Right atrium auricular region (tissue), 2 donors: Measurements from ENCODE around the gene MICAL3. TPM values are rescaled to one million over a fixed set of nuclear protein-coding genes. Genes with fewer than 3 reads are reported as not detected.

Source experiments
- DNase-seq: peaks from one replicate; pipeline ENCODE4 v3.0.0-alpha.2; 2019; ENCODE audit warnings: low spot score
- H3K27ac ChIP-seq, 2 donors: fragments of 200-600 bp; sonication (generic); 1 replicate in 1 of 2; 2 replicates in 1 of 2; pipeline ENCODE4 v1.5.1; 2016 to 2019
- H3K27me3 ChIP-seq, 2 donors: fragments of 200-600 bp; sonication (generic); one replicate each; pipeline versions ENCODE4 v1.5.1 to v1.6.0; 2017 to 2019
- H3K36me3 ChIP-seq: fragments of 200-600 bp; sonication (generic); one replicate; pipeline ENCODE4 v1.5.1; 2016
- H3K4me1 ChIP-seq, 2 donors: fragments of 200-600 bp; sonication (generic); one replicate each; pipeline versions ENCODE4 v1.5.1 to v1.6.0; 2017 to 2019
- H3K4me3 ChIP-seq, 2 donors: fragments of 200-600 bp; sonication (generic); 1 replicate in 1 of 2; 2 replicates in 1 of 2; pipeline ENCODE4 v1.5.1; 2017 to 2019; ENCODE audit warnings: mild to moderate bottlenecking in 1 of 2, moderate library complexity in 1 of 2
- H3K9me3 ChIP-seq, 2 donors: fragments of 200-600 bp; sonication (generic); one replicate each; pipeline ENCODE4 v1.5.1; 2019
- total RNA-seq, 2 donors: library from RNA; depleted of rRNA; stranded (reverse); fragments of >200 nt; gene quantifications; one replicate each; pipeline ENCODE4 v1.1.0, GENCODE V29; 2016
- TF ChIP-seq, protein P1 (sequence below), 2 donors: fragments of 200-600 bp; sonication (generic); IDR thresholded peaks; one replicate each; pipeline ENCODE4 v1.5.1; 2019; ENCODE audit warnings: antibody characterized with exemption in 2 of 2

The MICAL3 gene
- total RNA-seq, 2 donors from 2014 or later = 42.5 to 45.1 TPM

DNA sequence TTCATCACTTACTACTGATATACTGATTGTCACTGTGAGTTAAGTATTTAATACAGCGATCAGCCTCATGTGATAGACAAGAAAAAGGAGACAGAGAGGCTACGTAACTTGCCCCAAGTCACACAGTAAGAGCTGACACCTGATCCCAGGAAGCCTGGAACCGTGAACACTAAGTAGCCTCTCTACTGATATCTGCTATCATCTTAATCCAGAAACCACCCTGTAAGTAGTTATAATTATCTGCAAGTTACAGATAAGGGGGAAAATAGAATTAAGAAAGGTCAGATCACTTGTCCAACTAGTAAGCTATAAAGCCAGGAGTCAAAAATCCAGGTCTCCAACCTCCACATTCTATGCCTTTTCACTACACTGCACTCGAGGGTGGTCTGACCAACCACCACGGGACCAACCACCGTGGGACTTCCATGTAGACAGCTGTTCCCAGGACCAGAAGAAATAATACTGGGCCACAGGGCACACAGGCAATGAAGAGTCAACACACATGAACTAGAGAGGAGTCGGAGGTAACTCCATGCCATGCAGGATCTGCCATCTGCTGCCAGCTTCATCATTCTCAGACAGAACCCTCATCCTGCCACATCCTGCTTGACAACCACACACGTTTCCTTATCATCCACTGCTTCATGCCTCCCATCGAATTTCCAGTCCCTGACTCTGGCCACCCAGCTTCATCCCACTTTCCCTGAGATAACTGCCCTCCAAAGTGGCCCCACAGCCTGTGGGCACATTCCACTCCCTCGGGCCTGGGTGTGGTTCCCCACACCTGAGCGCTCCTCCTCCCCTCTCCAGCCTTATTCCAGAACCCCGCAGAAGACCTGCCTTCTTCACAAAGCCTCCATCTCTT lies 58.6 kb downstream of the MICAL3 start:
- TF ChIP-seq, protein P1, sequence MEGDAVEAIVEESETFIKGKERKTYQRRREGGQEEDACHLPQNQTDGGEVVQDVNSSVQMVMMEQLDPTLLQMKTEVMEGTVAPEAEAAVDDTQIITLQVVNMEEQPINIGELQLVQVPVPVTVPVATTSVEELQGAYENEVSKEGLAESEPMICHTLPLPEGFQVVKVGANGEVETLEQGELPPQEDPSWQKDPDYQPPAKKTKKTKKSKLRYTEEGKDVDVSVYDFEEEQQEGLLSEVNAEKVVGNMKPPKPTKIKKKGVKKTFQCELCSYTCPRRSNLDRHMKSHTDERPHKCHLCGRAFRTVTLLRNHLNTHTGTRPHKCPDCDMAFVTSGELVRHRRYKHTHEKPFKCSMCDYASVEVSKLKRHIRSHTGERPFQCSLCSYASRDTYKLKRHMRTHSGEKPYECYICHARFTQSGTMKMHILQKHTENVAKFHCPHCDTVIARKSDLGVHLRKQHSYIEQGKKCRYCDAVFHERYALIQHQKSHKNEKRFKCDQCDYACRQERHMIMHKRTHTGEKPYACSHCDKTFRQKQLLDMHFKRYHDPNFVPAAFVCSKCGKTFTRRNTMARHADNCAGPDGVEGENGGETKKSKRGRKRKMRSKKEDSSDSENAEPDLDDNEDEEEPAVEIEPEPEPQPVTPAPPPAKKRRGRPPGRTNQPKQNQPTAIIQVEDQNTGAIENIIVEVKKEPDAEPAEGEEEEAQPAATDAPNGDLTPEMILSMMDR (IDR thresholded peaks at IDR 0.05) = no peak
- no peak overlapping the region for H3K4me3 ChIP-seq
- H3K27me3 ChIP-seq = no peaks in the 10 kb centered on the region
- DNase-seq = no peak
- H3K36me3 ChIP-seq = no peaks in the 10 kb centered on the region
- no peak overlapping the region for H3K27ac ChIP-seq
- peaks cover 0 to 49% of the 10 kb centered on the region in 2 donors for H3K4me1 ChIP-seq
- H3K9me3 ChIP-seq = no peaks in the 10 kb centered on the region

- Histone ChIP-seq H3K4me3 (no peak overlapping the region), H3K4me1 (peaks cover 0 to 45% of the 10 kb centered on the region in 2 donors), H3K9me3 (no peaks in the 10 kb centered on the region), H3K36me3 (no peaks in the 10 kb centered on the region), H3K27ac (peak overlapping the region; percentile 14 to 60), H3K27me3 (no peaks in the 10 kb centered on the region)
- no peak for DNase-seq
- TF ChIP-seq, protein P1 (IDR thresholded peaks at IDR 0.05) = no peak
These were observed 59.7 kb downstream of the MICAL3 start for GRCh38 chr22:17964643-17965042.

DNA sequence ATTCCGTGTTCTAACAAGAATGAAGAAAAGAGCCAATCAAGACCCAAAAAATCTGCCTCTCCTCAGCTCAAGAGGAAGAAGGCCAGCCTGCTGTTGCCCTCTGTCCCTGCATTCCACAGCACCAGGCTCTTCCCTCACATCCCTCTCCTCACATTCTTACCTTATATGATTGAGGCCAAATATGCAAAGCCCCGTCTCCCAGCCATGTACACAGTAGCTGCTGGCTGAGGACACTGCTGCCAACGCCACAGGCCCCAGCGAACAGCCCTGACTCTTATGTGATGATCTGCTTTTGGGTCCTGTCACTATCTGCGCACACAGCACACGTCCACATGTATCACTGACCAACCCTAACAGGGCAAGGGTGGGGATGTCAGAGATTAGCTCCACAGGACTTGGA lies 60.2 kb downstream of the MICAL3 start:
- H3K27ac ChIP-seq = peak overlapping the region; percentile 14 to 60
- H3K4me3 ChIP-seq = no peak overlapping the region
- no peaks in the 10 kb centered on the region for H3K36me3 ChIP-seq
- TF ChIP-seq, protein P1 (IDR thresholded peaks at IDR 0.05) = no peak
- DNase-seq = no peak
- no peaks in the 10 kb centered on the region for H3K27me3 ChIP-seq
- H3K4me1 ChIP-seq = peaks cover 0 to 40% of the 10 kb centered on the region in 2 donors
- no peaks in the 10 kb centered on the region for H3K9me3 ChIP-seq

DNA sequence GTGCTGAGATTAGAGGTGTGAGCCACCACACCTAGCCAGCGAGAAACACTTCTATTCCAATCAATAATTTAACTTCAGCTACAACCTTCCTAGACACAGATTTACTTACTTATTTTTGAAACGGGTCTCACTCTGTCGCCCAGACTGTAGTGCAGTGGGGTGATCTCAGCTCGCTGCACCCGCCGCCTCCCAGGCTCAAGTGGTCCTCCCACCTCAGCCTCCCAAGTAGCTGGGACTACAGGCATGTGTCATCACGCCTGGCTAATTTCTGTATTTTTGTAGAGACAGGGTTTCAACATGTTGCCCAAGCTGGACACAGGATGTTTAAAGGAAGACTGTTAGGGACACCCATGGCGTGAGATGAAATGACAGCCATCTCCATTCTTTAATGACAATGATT lies 61.3 kb downstream of the MICAL3 start:
- H3K27ac ChIP-seq = peak overlapping the region in 1 of 2 donors; percentile 60
- no peak for DNase-seq
- no peaks in the 10 kb centered on the region for H3K9me3 ChIP-seq
- peaks cover 0 to 39% of the 10 kb centered on the region in 2 donors for H3K4me1 ChIP-seq
- no peaks in the 10 kb centered on the region for H3K36me3 ChIP-seq
- no peak overlapping the region for H3K4me3 ChIP-seq
- no peaks in the 10 kb centered on the region for H3K27me3 ChIP-seq
- TF ChIP-seq, protein P1 (IDR thresholded peaks at IDR 0.05) = no peak

DNA sequence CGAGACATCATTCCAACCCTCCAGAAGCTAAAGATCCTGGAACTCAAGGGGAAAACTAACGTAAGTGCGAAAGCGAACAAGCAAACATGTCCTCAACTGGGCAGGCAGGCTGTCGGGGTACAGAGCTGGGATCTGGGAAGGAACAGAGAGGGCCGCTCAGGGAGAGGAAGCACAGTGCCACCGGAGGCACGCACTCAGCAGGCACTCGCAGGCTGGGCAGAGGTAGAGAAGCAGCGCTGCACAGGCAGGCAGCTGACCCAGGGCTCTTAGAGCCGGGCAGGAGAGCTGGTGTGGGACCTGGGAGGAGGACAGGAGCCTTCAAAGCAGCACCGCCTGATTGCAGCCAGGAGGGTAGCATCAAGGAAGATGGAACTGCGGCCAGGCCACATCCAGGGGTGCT lies 62.2 kb downstream of the MICAL3 start:
- no peak overlapping the region for H3K4me3 ChIP-seq
- DNase-seq = no peak
- no peaks in the 10 kb centered on the region for H3K36me3 ChIP-seq
- no peaks in the 10 kb centered on the region for H3K9me3 ChIP-seq
- no peaks in the 10 kb centered on the region for H3K27me3 ChIP-seq
- H3K27ac ChIP-seq = no peak overlapping the region
- H3K4me1 ChIP-seq = peaks cover 0 to 39% of the 10 kb centered on the region in 2 donors
- TF ChIP-seq, protein P1 (IDR thresholded peaks at IDR 0.05) = no peak

DNA sequence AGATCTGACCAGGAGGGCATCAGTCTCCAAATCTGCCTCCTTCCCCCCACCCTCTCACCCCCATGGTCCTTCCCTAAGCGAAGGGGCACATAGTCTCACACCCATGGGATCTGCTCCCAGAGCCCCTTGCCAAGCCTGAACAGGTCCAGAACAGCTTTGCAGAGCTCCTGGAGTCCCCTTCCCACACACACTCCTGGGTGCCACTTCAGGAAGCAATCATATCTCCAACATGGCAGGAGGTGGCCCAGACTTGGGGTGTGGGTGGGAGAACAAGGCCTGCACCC lies 63.0 kb downstream of the MICAL3 start:
- no peak overlapping the region for H3K27ac ChIP-seq
- H3K4me3 ChIP-seq = no peak overlapping the region
- no peak for DNase-seq
- H3K4me1 ChIP-seq = peaks cover 0 to 38% of the 10 kb centered on the region in 2 donors
- H3K27me3 ChIP-seq = no peaks in the 10 kb centered on the region
- no peaks in the 10 kb centered on the region for H3K36me3 ChIP-seq
- no peaks in the 10 kb centered on the region for H3K9me3 ChIP-seq
- TF ChIP-seq, protein P1 (IDR thresholded peaks at IDR 0.05) = no peak
